ENCODE results near the gene SPTLC3.

The SPTLC3 gene

GRCh38 chr20:13158369-13158768 lies 149.6 kb downstream of the SPTLC3 start:
- FAIRE-seq (no peak), DNase-seq (ENCODE audit: insufficient read length, low spot score) (no peak)
- TF ChIP-seq PAX5 (IDR thresholded peaks at IDR 0.05; ENCODE audit: insufficient read depth, low read length, severe bottlenecking) (no peak), SPI1 (IDR thresholded peaks at IDR 0.05; ENCODE audit: low read depth, low read length) (no peak), TAF1 (IDR thresholded peaks at IDR 0.05; ENCODE audit: low read depth, low read length) (no peak), POU2F2 (IDR thresholded peaks at IDR 0.05; ENCODE audit: low read depth, low read length) (no peak), POLR2A (IDR thresholded peaks at IDR 0.05; ENCODE audit: low read depth, low read length) (no peak), POLR2AphosphoS5 (IDR thresholded peaks at IDR 0.05; ENCODE audit: low read depth, low read length) (no peak)

GRCh38 chr20:13159889-13160288 lies 151.1 kb downstream of the SPTLC3 start:
- no peak for FAIRE-seq
- TF ChIP-seq SPI1 (IDR thresholded peaks at IDR 0.05; ENCODE audit: low read depth, low read length), result no peak
- no peak for TF ChIP-seq POLR2AphosphoS5 (IDR thresholded peaks at IDR 0.05; ENCODE audit: low read depth, low read length)
- no peak for TF ChIP-seq POLR2A (IDR thresholded peaks at IDR 0.05; ENCODE audit: low read depth, low read length)
- no peak for TF ChIP-seq PAX5 (IDR thresholded peaks at IDR 0.05; ENCODE audit: insufficient read depth, low read length, severe bottlenecking)
- no peak for TF ChIP-seq TAF1 (IDR thresholded peaks at IDR 0.05; ENCODE audit: low read depth, low read length)
- TF ChIP-seq POU2F2 (IDR thresholded peaks at IDR 0.05; ENCODE audit: low read depth, low read length), result no peak
- DNase-seq (ENCODE audit: insufficient read length, low spot score), result no peak

- FAIRE-seq (no peak), DNase-seq (ENCODE audit: insufficient read length, low spot score) (no peak)
- TF ChIP-seq POU2F2 (IDR thresholded peaks at IDR 0.05; ENCODE audit: low read depth, low read length) (no peak), PAX5 (IDR thresholded peaks at IDR 0.05; ENCODE audit: insufficient read depth, low read length, severe bottlenecking) (no peak), TAF1 (IDR thresholded peaks at IDR 0.05; ENCODE audit: low read depth, low read length) (no peak), POLR2AphosphoS5 (IDR thresholded peaks at IDR 0.05; ENCODE audit: low read depth, low read length) (no peak), SPI1 (IDR thresholded peaks at IDR 0.05; ENCODE audit: low read depth, low read length) (no peak), POLR2A (IDR thresholded peaks at IDR 0.05; ENCODE audit: low read depth, low read length) (no peak)
Observed at GRCh38 chr20:13165203-13165602, 156.4 kb downstream of the SPTLC3 start.

GRCh38 chr20:13166011-13166410 lies 157.2 kb downstream of the SPTLC3 start:
- DNase-seq (ENCODE audit: insufficient read length, low spot score), result no peak
- no peak for FAIRE-seq

GRCh38 chr20:13166437-13166836 lies 157.7 kb downstream of the SPTLC3 start:
- TF ChIP-seq SPI1 (IDR thresholded peaks at IDR 0.05; ENCODE audit: low read depth, low read length), result no peak
- no peak for TF ChIP-seq POLR2AphosphoS5 (IDR thresholded peaks at IDR 0.05; ENCODE audit: low read depth, low read length)
- no peak for TF ChIP-seq TAF1 (IDR thresholded peaks at IDR 0.05; ENCODE audit: low read depth, low read length)
- TF ChIP-seq POLR2A (IDR thresholded peaks at IDR 0.05; ENCODE audit: low read depth, low read length), result no peak
- no peak for TF ChIP-seq PAX5 (IDR thresholded peaks at IDR 0.05; ENCODE audit: insufficient read depth, low read length, severe bottlenecking)
- no peak for TF ChIP-seq POU2F2 (IDR thresholded peaks at IDR 0.05; ENCODE audit: low read depth, low read length)
- no peak for FAIRE-seq
- DNase-seq (ENCODE audit: insufficient read length, low spot score), result no peak

More at GRCh38 chr20:13166011-13166410, 157.2 kb downstream of the SPTLC3 start:
- TF ChIP-seq PAX5 (IDR thresholded peaks at IDR 0.05; ENCODE audit: insufficient read depth, low read length, severe bottlenecking) (no peak), POU2F2 (IDR thresholded peaks at IDR 0.05; ENCODE audit: low read depth, low read length) (no peak), TAF1 (IDR thresholded peaks at IDR 0.05; ENCODE audit: low read depth, low read length) (no peak), POLR2AphosphoS5 (IDR thresholded peaks at IDR 0.05; ENCODE audit: low read depth, low read length) (no peak), POLR2A (IDR thresholded peaks at IDR 0.05; ENCODE audit: low read depth, low read length) (no peak), SPI1 (IDR thresholded peaks at IDR 0.05; ENCODE audit: low read depth, low read length) (no peak)

- TF ChIP-seq PAX5 (IDR thresholded peaks at IDR 0.05; ENCODE audit: insufficient read depth, low read length, severe bottlenecking), result no peak
- no peak for TF ChIP-seq POLR2A (IDR thresholded peaks at IDR 0.05; ENCODE audit: low read depth, low read length)
- TF ChIP-seq POU2F2 (IDR thresholded peaks at IDR 0.05; ENCODE audit: low read depth, low read length), result no peak
- no peak for TF ChIP-seq TAF1 (IDR thresholded peaks at IDR 0.05; ENCODE audit: low read depth, low read length)
- TF ChIP-seq POLR2AphosphoS5 (IDR thresholded peaks at IDR 0.05; ENCODE audit: low read depth, low read length), result no peak
- no peak for TF ChIP-seq SPI1 (IDR thresholded peaks at IDR 0.05; ENCODE audit: low read depth, low read length)
- no peak for FAIRE-seq
- DNase-seq (ENCODE audit: insufficient read length, low spot score), result no peak
Observed at GRCh38 chr20:13169086-13169485, 160.3 kb downstream of the SPTLC3 start.

GRCh38 chr20:13170771-13171170 lies 162.0 kb downstream of the SPTLC3 start:
- no peak for DNase-seq (ENCODE audit: insufficient read length, low spot score)
- no peak for TF ChIP-seq PAX5 (IDR thresholded peaks at IDR 0.05; ENCODE audit: insufficient read depth, low read length, severe bottlenecking)
- TF ChIP-seq TAF1 (IDR thresholded peaks at IDR 0.05; ENCODE audit: low read depth, low read length), result no peak
- TF ChIP-seq POLR2A (IDR thresholded peaks at IDR 0.05; ENCODE audit: low read depth, low read length), result no peak
- no peak for TF ChIP-seq SPI1 (IDR thresholded peaks at IDR 0.05; ENCODE audit: low read depth, low read length)
- no peak for TF ChIP-seq POU2F2 (IDR thresholded peaks at IDR 0.05; ENCODE audit: low read depth, low read length)
- no peak for TF ChIP-seq POLR2AphosphoS5 (IDR thresholded peaks at IDR 0.05; ENCODE audit: low read depth, low read length)
- FAIRE-seq, result no peak

- FAIRE-seq (no peak), DNase-seq (ENCODE audit: insufficient read length, low spot score) (no peak)
- no peak for TF ChIP-seq TAF1 (IDR thresholded peaks at IDR 0.05; ENCODE audit: low read depth, low read length)
Observed at GRCh38 chr20:13173201-13173600, 164.4 kb downstream of the SPTLC3 start.

- no peak for FAIRE-seq
- DNase-seq (ENCODE audit: insufficient read length, low spot score), result no peak
- TF ChIP-seq SPI1 (IDR thresholded peaks at IDR 0.05; ENCODE audit: low read depth, low read length), result peak; percentile 89
- TF ChIP-seq POLR2A (IDR thresholded peaks at IDR 0.05; ENCODE audit: low read depth, low read length), result no peak
Observed at GRCh38 chr20:13174402-13174801, 165.6 kb downstream of the SPTLC3 start.

GRCh38 chr20:13180986-13181889 lies 172.5 kb downstream of the SPTLC3 start:
- DNase-seq (ENCODE audit: insufficient read length, low spot score) (no peak), FAIRE-seq (no peak)
- TF ChIP-seq POU2F2 (IDR thresholded peaks at IDR 0.05; ENCODE audit: low read depth, low read length) (no peak), PAX5 (IDR thresholded peaks at IDR 0.05; ENCODE audit: insufficient read depth, low read length, severe bottlenecking) (no peak), SPI1 (IDR thresholded peaks at IDR 0.05; ENCODE audit: low read depth, low read length) (no peak), POLR2A (IDR thresholded peaks at IDR 0.05; ENCODE audit: low read depth, low read length) (no peak), POLR2AphosphoS5 (IDR thresholded peaks at IDR 0.05; ENCODE audit: low read depth, low read length) (no peak), TAF1 (IDR thresholded peaks at IDR 0.05; ENCODE audit: low read depth, low read length) (no peak)
